RWPE2 (cell line): ENCODE results near the gene INTS2.
"Not testable (repeated sequence)": the region's sequence is repeated elsewhere in the genome, so short reads cannot be mapped to it uniquely, and the experiment has no call there.

Source experiments
- ATAC-seq: fragments of 200-7000 bp; cut with Tn5 transposase; 3 replicates; pipeline ENCODE4 v1.9.1; 2021; ENCODE audit warnings: low read depth
- DNase-seq: peaks from one replicate; pipeline ENCODE4 v3.0.0-alpha.2; 2020; ENCODE audit warnings: low spot score
- H3K27ac ChIP-seq: fragments of 450-650 bp; 2 replicates; pipeline ENCODE4 v1.5.1; 2017; ENCODE audit warnings: mild to moderate bottlenecking; ENCODE audit not compliant: poor library complexity, severe bottlenecking
- H3K27me3 ChIP-seq: fragments of 250-450 bp; sonication (Bioruptor Pico); 2 replicates; pipeline ENCODE4 v1.5.1; 2021; ENCODE audit warnings: mild to moderate bottlenecking, moderate library complexity; ENCODE audit not compliant: insufficient read depth, poor library complexity, severe bottlenecking
- H3K36me3 ChIP-seq: fragments of 250-450 bp; sonication (Bioruptor Pico); 2 replicates; pipeline ENCODE4 v1.5.1; 2020; ENCODE audit warnings: low read depth, mild to moderate bottlenecking, moderate library complexity
- H3K4me1 ChIP-seq: fragments of 250-450 bp; sonication (Bioruptor Pico); 2 replicates; pipeline ENCODE4 v1.5.1; 2021; ENCODE audit warnings: mild to moderate bottlenecking, moderate library complexity; ENCODE audit not compliant: insufficient read depth, poor library complexity, severe bottlenecking
- H3K4me3 ChIP-seq: fragments of 250-450 bp; sonication (Bioruptor Pico); 2 replicates; pipeline ENCODE4 v1.5.1; 2021; ENCODE audit warnings: mild to moderate bottlenecking, moderate library complexity; ENCODE audit not compliant: severe bottlenecking
- H3K9me3 ChIP-seq: fragments of 250-450 bp; sonication (Bioruptor Pico); 2 replicates; pipeline ENCODE4 v1.5.1; 2021; ENCODE audit warnings: mild to moderate bottlenecking, moderate library complexity; ENCODE audit not compliant: severe bottlenecking
- CTCF ChIP-seq: fragments of 450-650 bp; IDR thresholded peaks from one replicate; pipeline ENCODE4 v1.5.1; 2017; ENCODE audit warnings: mild to moderate bottlenecking, moderate library complexity; ENCODE audit not compliant: poor library complexity, severe bottlenecking

The INTS2 gene

DNA sequence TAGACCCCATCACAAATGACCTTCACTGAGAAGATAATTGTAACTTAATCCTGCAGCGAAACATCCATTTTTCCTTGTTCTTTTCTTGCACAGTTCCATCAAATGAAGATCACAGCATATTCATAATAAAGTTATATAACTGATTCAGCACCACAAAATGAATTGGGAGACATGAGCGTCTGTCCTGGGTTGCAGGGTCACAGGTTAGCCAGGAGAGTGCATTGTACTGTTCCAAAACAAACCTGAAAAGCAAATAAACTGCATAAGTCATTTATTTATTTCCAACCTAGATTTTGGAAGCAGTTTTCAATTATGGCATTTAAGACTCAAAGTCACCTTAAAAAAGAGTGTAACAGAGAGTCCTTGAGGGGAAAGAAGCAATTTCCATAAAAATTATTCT is 18.6 kb upstream of the INTS2 start:
- Histone ChIP-seq H3K9me3 (no peaks in the 10 kb centered on the region), H3K27ac (no peak overlapping the region), H3K4me1 (no peaks in the 10 kb centered on the region), H3K27me3 (no peaks in the 10 kb centered on the region), H3K36me3 (peaks cover 82% of the 10 kb centered on the region), H3K4me3 (no peak overlapping the region)
- no peak for DNase-seq
- no peak for TF ChIP-seq CTCF
- no peak for ATAC-seq

DNA sequence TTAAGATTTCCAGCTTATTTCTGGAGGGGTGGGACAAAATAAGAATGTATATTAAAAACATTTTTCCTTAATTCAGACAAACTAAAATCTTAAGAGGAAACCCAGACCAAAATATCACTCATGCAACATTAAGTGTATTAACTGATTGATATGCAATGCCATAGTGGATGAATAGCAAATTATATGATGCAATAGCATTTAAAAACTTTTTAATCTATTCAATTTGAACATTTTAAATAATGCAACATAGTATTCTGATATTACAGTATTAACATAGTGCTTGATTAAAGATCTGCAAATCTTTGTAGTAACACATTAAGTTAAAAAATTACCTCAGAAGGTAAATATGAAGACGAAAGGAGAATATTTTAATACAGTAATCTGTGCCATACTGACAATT is 15.3 kb upstream of the INTS2 start:
- Histone ChIP-seq H3K4me1 (no peaks in the 10 kb centered on the region), H3K27ac (no peak overlapping the region), H3K27me3 (no peaks in the 10 kb centered on the region), H3K4me3 (no peak overlapping the region), H3K9me3 (no peaks in the 10 kb centered on the region), H3K36me3 (peaks cover 49% of the 10 kb centered on the region)
- TF ChIP-seq CTCF = no peak
- DNase-seq = no peak
- ATAC-seq = no peak

GRCh38 chr17:61942085-61942484 is 14.3 kb upstream of the INTS2 start:
- peaks cover 39% of the 10 kb centered on the region for H3K36me3 ChIP-seq
- ATAC-seq = no peak
- no peak for DNase-seq
- no peaks in the 10 kb centered on the region for H3K9me3 ChIP-seq
- TF ChIP-seq CTCF = no peak
- no peaks in the 10 kb centered on the region for H3K27me3 ChIP-seq
- H3K4me3 ChIP-seq = no peak overlapping the region
- H3K4me1 ChIP-seq = no peaks in the 10 kb centered on the region
- no peak overlapping the region for H3K27ac ChIP-seq

DNA sequence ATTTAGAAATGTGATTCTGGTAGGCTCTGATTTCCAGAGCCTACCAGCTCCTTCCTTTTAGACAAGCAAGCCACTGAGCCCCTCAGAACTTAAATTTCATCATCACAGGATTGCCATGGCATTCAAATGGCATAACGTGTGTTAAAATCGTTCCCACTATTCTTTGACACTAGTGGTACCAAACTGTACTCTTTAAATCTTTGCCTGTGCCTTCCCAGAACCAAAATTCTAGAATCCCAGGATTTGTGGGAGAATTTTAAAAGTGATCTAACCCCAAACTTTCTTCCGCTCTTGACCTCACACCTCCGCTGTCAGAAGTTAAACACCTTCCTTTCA is 287 bp upstream of the INTS2 start:
- DNase-seq (no peak), ATAC-seq (no peak)
- H3K4me3 ChIP-seq = peak overlapping the region; percentile 60
- H3K9me3 ChIP-seq = no peaks in the 10 kb centered on the region
- no peak for TF ChIP-seq CTCF
- H3K27me3 ChIP-seq = no peaks in the 10 kb centered on the region
- H3K4me1 ChIP-seq = peaks cover 9% of the 10 kb centered on the region
- peak overlapping the region; percentile 37 for H3K27ac ChIP-seq
- peaks cover 31% of the 10 kb centered on the region for H3K36me3 ChIP-seq

GRCh38 chr17:61926826-61927207 is 965 bp downstream of the INTS2 start:
- Histone ChIP-seq H3K9me3 (no peaks in the 10 kb centered on the region), H3K27me3 (no peaks in the 10 kb centered on the region), H3K4me1 (peaks cover 9% of the 10 kb centered on the region), H3K27ac (peak overlapping the region; percentile 37), H3K4me3 (peak overlapping the region; percentile 60), H3K36me3 (peaks cover 42% of the 10 kb centered on the region)
- no peak for TF ChIP-seq CTCF
- DNase-seq = no peak
- ATAC-seq = no peak; the same call in 2 of the 3 replicates

- not testable (repeated sequence) for ATAC-seq, H3K4me1 ChIP-seq, H3K27me3 ChIP-seq, DNase-seq, H3K27ac ChIP-seq, H3K4me3 ChIP-seq, H3K9me3 ChIP-seq
- peaks cover 79% of the 10 kb centered on the region for H3K36me3 ChIP-seq
Observed at GRCh38 chr17:61915162-61915561, 12.6 kb downstream of the INTS2 start.
